Neural cell (in vitro differentiated cells): Measurements from ENCODE around the gene ALX3.

ENCODE experiments used
- CTCF ChIP-seq: fragments of 450-650 bp; IDR thresholded peaks from 2 replicates; pipeline ENCODE4 v1.5.1; 2014; ENCODE audit warnings: antibody characterized with exemption, mild to moderate bottlenecking, moderate library complexity; ENCODE audit not compliant: poor library complexity, severe bottlenecking
- EP300 ChIP-seq: fragments of 450-650 bp; conservative IDR thresholded peaks from 2 replicates; pipeline ENCODE4 v1.6.1; 2014; ENCODE audit warnings: antibody characterized with exemption, mild to moderate bottlenecking, moderate library complexity; ENCODE audit not compliant: poor library complexity, severe bottlenecking
- EZH2 ChIP-seq: fragments of 200-600, 300-800 bp; shearing (Covaris generic), sonication (generic); IDR thresholded peaks from 2 replicates; pipeline ENCODE4 v1.6.1; 2014; ENCODE audit warnings: antibody characterized with exemption, low read length, borderline replicate concordance, mild to moderate bottlenecking; ENCODE audit not compliant: insufficient read depth, poor library complexity, severe bottlenecking
- MXI1 ChIP-seq: fragments of 450-650 bp; conservative IDR thresholded peaks from 2 replicates; pipeline ENCODE4 v1.6.1; 2014; ENCODE audit warnings: antibody characterized with exemption, mild to moderate bottlenecking; ENCODE audit not compliant: poor library complexity, severe bottlenecking
- POLR2AphosphoS5 ChIP-seq: IDR thresholded peaks from 2 replicates; pipeline ENCODE4 v1.6.1; 2012
- RAD21 ChIP-seq: fragments of 450-650 bp; conservative IDR thresholded peaks from 2 replicates; pipeline ENCODE4 v1.6.1; 2014; ENCODE audit warnings: antibody characterized with exemption, mild to moderate bottlenecking, moderate library complexity
- REST ChIP-seq: IDR thresholded peaks from 2 replicates; pipeline ENCODE4 v1.6.1; 2012; ENCODE audit warnings: borderline replicate concordance
- SMC3 ChIP-seq: fragments of 450-650 bp; conservative IDR thresholded peaks from 2 replicates; pipeline ENCODE4 v1.6.1; 2014; ENCODE audit warnings: antibody characterized with exemption, mild to moderate bottlenecking, moderate library complexity; ENCODE audit not compliant: poor library complexity
- TAF1 ChIP-seq: IDR thresholded peaks from 2 replicates; pipeline ENCODE4 v1.6.1; 2012; ENCODE audit warnings: low read depth

GRCh38 chr1:110085671-110086070, 15.2 kb upstream of the ALX3 start:
- no peak for TF ChIP-seq CTCF
- TF ChIP-seq EZH2: no peak
- TF ChIP-seq POLR2AphosphoS5: no peak
- TF ChIP-seq TAF1: no peak
- no peak for TF ChIP-seq SMC3
- TF ChIP-seq RAD21: no peak
- TF ChIP-seq MXI1: no peak
- TF ChIP-seq REST: no peak
- TF ChIP-seq EP300: no peak
